Measurements from ENCODE around the gene ZNF549. TPM values are rescaled to one million over a fixed set of nuclear protein-coding genes. Genes with fewer than 3 reads are reported as not detected.
A peak's percentile ranks its signal among the peaks of the same experiment; 100 is the strongest.
"Not testable (repeated sequence)": the region's sequence is repeated elsewhere in the genome, so short reads cannot be mapped to it uniquely, and the experiment has no call there.

The ZNF549 gene
- total RNA-seq: 6.0 TPM
- long read RNA-seq, full-length matches to known transcripts: 5 of 7 reads
- long read RNA-seq, partial matches to known transcripts: 0 of 7 reads
- long read RNA-seq, other reads (novel, unspliced or antisense): 2 of 7 reads

DNA sequence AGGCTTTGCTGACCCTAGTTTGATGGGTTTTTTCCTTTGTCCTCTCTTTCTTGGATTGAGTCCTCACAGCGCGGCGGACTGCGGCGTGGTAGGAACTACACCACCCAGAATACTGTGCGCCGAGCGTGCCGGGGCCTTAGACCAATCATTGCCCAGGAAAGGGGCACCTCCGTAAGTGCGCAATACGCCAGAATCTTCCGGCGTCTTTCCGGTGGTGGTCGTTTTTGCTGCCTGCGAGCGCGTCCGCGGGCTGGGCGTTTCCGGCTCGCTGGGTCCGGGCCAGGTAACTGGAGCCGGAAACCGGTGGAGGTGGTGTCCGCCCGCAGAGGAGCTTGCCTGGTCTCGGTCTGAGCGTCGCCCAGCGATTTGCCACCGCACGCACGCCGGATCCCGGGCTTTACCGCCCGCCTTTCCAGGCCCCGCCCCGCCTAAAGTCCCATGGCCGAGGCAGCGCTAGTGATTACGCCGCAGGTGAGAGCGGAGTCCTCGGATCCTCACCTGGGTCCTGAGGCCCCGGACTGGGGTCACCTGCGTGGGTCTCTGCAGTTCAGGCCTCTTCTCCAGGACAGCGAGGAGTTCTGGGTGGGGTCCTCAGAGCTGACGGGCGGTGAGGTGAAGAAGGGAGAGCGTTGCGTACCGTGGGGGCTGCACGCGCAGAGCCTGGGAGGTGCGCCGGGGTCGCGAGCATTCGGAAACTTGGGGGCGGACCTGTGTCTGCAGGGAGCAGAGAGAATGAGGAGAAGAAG lies at the start of gene ZNF549:
ZNF549 (plus strand) TSS at position 221 of the 746 bp plus-strand sequence; CDS start at position 439, 218 bp downstream.
- Histone ChIP-seq H3K4me3 (peak within 1 kb of the TSS; percentile 87), H3K9me3 (peaks cover 21% of the 10 kb centered on the region), H3K27me3 (ENCODE audit: low read depth) (no peaks in the 10 kb centered on the region), H3K27ac (peak within 1 kb of the TSS; percentile 87), H3K4me1 (peaks cover 14% of the 10 kb centered on the region), H3K36me3 (peaks cover 14% of the 10 kb centered on the region)
- intact Hi-C loops (cut with DNase I): no loop called here
- ATAC-seq (peak; percentile 100), DNase-seq (peak; percentile 90)
- no peak for TF ChIP-seq CTCF (IDR thresholded peaks at IDR 0.05)

- peak within 1 kb of the TSS; percentile 88 for H3K27ac ChIP-seq
- H3K27me3 ChIP-seq (ENCODE audit: low read depth); H3K9me3 ChIP-seq; H3K4me1 ChIP-seq; intact Hi-C loops (cut with DNase I): not testable (repeated sequence)
- peaks cover 23% of the 10 kb centered on the region for H3K36me3 ChIP-seq
- ATAC-seq: peak; percentile 97 to 99
- DNase-seq: peak; percentile 95
- peak within 1 kb of the TSS; percentile 97 for H3K4me3 ChIP-seq
These were observed 39.5 kb upstream of the ZNF549 start, which contains the start of gene ZNF419 for GRCh38 chr19:57487477-57488298. Gene ZNF419, plus strand, starts transcription at chr19:57487750. Its CDS starts 201 bp downstream, at chr19:57487951.

GRCh38 chr19:57488299-57488644 lies 38.9 kb upstream of the ZNF549 start:
- H3K27me3 ChIP-seq (ENCODE audit: low read depth); intact Hi-C loops (cut with DNase I); DNase-seq; H3K9me3 ChIP-seq; H3K4me3 ChIP-seq; H3K4me1 ChIP-seq; H3K27ac ChIP-seq: not testable (repeated sequence)
- peak; percentile 27 to 44 for ATAC-seq
- peaks cover 28% of the 10 kb centered on the region for H3K36me3 ChIP-seq

DNA sequence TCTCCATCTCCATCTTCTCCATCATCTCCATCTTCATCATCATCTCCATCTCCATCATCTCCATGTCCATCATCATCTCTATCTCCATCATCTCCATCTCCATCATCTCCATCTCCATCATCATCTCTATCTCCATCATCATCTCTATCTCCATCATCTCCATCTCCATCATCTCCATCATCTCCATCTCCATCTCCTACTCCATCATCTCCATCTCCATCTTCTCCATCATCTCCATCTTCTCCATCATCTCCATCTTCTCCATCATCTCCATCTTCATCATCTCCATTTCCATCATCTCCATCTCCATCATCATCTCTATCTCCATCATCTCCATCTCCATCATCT lies 27.9 kb upstream of the ZNF549 start:
- ATAC-seq; H3K4me3 ChIP-seq; DNase-seq; H3K27me3 ChIP-seq (ENCODE audit: low read depth); H3K36me3 ChIP-seq; intact Hi-C loops (cut with DNase I); H3K27ac ChIP-seq; H3K4me1 ChIP-seq: not testable (repeated sequence)
- peaks cover 21% of the 10 kb centered on the region for H3K9me3 ChIP-seq

DNA sequence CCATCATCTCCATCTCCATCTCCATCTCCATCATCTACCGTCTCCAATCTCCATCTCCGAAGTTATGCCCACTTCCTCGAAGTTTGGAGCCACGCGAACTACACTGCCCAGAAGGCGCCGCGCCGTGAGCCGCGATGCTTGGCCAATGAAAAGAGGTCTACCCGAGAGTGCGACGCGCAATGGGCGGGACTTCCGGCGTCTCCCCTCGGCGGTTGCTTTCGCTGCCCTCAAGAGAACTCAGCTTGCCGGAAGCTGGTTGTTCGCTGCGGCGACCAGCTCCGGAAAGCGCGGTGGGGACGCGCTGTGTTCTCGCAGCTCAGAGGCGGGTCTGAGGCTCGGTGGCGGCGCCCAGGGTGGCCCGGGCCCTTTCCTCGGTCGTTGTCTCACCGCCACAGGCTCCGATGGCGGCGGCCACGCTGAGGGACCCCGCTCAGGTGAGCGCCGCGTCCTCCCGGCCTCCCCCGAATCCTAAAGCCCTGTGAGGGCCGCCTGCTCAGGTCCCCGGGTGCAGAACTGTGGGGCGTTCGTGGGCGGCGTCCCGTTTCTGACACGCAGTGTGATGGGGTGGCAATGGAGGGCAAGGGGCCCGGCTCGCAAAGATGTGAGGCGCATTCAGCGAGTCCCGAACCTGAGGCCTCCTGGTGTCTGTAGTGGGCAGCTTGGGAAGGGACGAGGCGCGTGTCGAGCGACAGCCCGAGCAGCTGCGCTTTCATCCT lies 27.3 kb upstream of the ZNF549 start, which contains the start of gene ZNF773:
ZNF773 (plus strand) TSS at position 259 of the 716 bp plus-strand sequence; CDS start at position 402, 143 bp downstream.
- ATAC-seq: peak; percentile 100
- intact Hi-C loops (cut with DNase I); H3K36me3 ChIP-seq; H3K27me3 ChIP-seq (ENCODE audit: low read depth); H3K4me1 ChIP-seq: not testable (repeated sequence)
- peaks cover 17% of the 10 kb centered on the region for H3K9me3 ChIP-seq
- DNase-seq: peak; percentile 97
- peak within 1 kb of the TSS; percentile 77 for H3K4me3 ChIP-seq
- peak within 1 kb of the TSS; percentile 86 for H3K27ac ChIP-seq

DNA sequence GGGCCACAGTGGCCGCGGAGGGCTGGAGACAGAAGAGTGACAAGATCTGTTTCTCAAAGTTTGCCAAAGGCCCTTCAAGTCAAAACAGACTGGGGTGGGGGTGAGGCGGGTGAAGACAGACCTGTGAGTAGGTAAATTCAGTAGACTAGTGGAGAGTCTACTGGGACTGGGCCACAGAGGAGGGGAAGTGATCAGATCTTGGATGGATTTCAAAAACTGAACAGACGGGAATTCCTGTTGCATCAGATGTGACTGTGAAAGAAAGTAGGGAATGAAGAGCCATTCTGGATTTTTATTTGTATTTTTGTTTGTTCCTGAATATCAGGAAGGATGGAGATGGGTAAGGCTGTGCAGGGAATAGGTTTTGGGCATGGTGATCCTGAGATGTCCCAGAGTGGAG lies 26.8 kb upstream of the ZNF549 start:
- DNase-seq; H3K27me3 ChIP-seq (ENCODE audit: low read depth); H3K36me3 ChIP-seq; H3K4me1 ChIP-seq; H3K27ac ChIP-seq; intact Hi-C loops (cut with DNase I): not testable (repeated sequence)
- Histone ChIP-seq H3K9me3 (peaks cover 12% of the 10 kb centered on the region), H3K4me3 (peak overlapping the region; percentile 77)
- peak; percentile 31 to 44 for ATAC-seq

DNA sequence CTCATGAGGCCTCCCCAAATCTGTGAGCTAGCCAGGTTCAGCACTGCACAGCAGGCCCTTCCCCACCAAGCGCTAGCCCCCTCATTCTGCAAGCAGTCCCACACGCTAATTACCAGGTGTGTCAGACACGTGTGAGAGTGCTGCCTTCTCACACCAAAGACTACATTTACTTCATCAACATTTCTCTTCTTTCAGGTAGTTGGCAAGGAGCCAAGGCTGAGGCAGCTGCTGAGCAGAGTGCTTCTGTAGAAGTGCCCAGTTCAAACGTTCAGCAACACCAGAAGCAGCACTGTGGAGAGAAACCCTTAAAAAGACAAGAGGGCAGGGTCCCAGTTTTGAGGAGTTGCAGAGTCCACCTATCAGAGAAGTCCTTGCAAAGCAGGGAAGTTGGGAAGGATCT lies 21.0 kb upstream of the ZNF549 start:
- Histone ChIP-seq H3K4me3 (no peak overlapping the region), H3K36me3 (peaks cover 27% of the 10 kb centered on the region), H3K27me3 (ENCODE audit: low read depth) (no peaks in the 10 kb centered on the region), H3K4me1 (no peaks in the 10 kb centered on the region), H3K9me3 (peaks cover 49% of the 10 kb centered on the region), H3K27ac (no peak overlapping the region)
- intact Hi-C loops (cut with DNase I): no loop called here
- DNase-seq (no peak), ATAC-seq (no peak)
- no peak for TF ChIP-seq CTCF (IDR thresholded peaks at IDR 0.05)

Data from lower lobe of right lung (tissue), 2 donors.